ENCODE data around the gene TMEM88.
"Not testable (repeated sequence)": the region's sequence is repeated elsewhere in the genome, so short reads cannot be mapped to it uniquely, and the experiment has no call there.

The TMEM88 gene

DNA sequence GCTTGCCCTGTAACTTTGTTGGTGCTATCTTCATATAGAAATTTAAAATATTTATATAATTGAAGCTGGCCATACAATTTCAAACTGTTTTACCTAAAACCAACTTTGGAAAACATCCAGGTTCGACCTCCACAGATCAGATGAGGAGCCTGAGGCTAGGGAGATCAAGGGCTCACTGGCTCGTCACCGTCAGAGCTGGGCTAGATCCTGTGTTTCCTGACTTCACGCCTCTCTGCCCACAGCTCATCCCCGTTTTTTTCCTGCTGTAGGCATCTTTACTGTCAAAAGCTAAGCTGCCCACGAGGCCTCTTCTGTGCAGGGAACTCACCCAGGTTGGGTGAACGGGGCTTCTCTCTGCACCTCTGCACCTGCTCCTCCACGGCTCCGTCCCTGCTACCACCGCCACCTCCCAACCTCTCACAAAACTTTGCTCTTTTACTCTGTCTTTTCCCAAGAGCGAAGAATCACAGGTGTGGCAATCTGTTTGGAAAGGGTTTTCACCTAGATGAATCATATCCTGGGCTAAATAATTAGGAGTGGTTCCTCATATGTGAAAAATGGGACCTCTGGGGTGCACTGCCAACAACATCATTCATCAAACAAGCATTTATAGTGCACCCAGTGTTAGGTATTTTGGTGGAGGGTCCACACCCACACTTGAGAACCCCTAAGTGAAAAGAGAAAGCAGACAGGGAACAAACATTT lies 45.6 kb upstream of the TMEM88 start:
- TF ChIP-seq ZFP3 (CRISPR knock-in tag; IDR thresholded peaks at IDR 0.05) (no peak), OSR1 (CRISPR knock-in tag; IDR thresholded peaks at IDR 0.05) (no peak), BACH2 (CRISPR knock-in tag; IDR thresholded peaks at IDR 0.05; ENCODE audit: borderline replicate concordance) (no peak), PATZ1 (CRISPR knock-in tag; IDR thresholded peaks at IDR 0.05; ENCODE audit: borderline replicate concordance) (no peak), TOX (CRISPR knock-in tag; IDR thresholded peaks at IDR 0.05; ENCODE audit: borderline replicate concordance) (no peak), CSDC2 (CRISPR knock-in tag; IDR thresholded peaks at IDR 0.05) (no peak), RARB (CRISPR knock-in tag; IDR thresholded peaks at IDR 0.05) (no peak), ISL1 (CRISPR knock-in tag; IDR thresholded peaks at IDR 0.05) (no peak)
- TF ChIP-seq, protein P1, sequence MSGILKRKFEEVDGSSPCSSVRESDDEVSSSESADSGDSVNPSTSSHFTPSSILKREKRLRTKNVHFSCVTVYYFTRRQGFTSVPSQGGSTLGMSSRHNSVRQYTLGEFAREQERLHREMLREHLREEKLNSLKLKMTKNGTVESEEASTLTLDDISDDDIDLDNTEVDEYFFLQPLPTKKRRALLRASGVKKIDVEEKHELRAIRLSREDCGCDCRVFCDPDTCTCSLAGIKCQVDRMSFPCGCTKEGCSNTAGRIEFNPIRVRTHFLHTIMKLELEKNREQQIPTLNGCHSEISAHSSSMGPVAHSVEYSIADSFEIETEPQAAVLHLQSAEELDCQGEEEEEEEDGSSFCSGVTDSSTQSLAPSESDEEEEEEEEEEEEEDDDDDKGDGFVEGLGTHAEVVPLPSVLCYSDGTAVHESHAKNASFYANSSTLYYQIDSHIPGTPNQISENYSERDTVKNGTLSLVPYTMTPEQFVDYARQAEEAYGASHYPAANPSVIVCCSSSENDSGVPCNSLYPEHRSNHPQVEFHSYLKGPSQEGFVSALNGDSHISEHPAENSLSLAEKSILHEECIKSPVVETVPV (CRISPR knock-in tag; IDR thresholded peaks at IDR 0.05) = no peak
- TF ChIP-seq, protein P2, sequence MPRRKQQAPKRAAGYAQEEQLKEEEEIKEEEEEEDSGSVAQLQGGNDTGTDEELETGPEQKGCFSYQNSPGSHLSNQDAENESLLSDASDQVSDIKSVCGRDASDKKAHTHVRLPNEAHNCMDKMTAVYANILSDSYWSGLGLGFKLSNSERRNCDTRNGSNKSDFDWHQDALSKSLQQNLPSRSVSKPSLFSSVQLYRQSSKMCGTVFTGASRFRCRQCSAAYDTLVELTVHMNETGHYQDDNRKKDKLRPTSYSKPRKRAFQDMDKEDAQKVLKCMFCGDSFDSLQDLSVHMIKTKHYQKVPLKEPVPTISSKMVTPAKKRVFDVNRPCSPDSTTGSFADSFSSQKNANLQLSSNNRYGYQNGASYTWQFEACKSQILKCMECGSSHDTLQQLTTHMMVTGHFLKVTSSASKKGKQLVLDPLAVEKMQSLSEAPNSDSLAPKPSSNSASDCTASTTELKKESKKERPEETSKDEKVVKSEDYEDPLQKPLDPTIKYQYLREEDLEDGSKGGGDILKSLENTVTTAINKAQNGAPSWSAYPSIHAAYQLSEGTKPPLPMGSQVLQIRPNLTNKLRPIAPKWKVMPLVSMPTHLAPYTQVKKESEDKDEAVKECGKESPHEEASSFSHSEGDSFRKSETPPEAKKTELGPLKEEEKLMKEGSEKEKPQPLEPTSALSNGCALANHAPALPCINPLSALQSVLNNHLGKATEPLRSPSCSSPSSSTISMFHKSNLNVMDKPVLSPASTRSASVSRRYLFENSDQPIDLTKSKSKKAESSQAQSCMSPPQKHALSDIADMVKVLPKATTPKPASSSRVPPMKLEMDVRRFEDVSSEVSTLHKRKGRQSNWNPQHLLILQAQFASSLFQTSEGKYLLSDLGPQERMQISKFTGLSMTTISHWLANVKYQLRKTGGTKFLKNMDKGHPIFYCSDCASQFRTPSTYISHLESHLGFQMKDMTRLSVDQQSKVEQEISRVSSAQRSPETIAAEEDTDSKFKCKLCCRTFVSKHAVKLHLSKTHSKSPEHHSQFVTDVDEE (CRISPR knock-in tag; IDR thresholded peaks at IDR 0.05) = no peak
- ATAC-seq = no peak

GRCh38 chr17:7809791-7810343 lies 45.0 kb upstream of the TMEM88 start:
- not testable (repeated sequence) for ATAC-seq

DNA sequence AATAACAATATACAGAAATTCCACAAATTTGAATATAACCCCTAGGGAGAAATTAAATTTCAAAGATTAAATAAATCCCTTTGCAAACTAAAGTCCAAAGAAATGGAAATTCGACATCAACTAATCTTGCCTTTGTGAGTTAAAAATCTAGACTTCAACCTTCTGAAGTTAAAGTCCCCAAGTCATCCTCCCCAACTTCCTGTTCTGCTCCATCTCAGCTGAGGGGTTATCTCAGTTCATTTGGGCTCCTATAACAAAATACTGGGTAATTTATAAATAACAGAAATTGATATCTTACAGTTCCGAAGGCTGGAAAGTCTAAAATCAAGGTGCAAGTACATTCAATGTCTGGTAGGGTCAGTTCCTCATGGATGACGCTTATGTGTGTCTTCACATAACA lies 43.6 kb upstream of the TMEM88 start:
- ATAC-seq = no peak
- no peak for TF ChIP-seq ZNF565 (CRISPR knock-in tag; conservative IDR thresholded peaks at IDR 0.05; ENCODE audit: low read depth)
- TF ChIP-seq TCF4 (CRISPR knock-in tag; IDR thresholded peaks at IDR 0.05; ENCODE audit: borderline replicate concordance) = no peak
- no peak for TF ChIP-seq BACH2 (CRISPR knock-in tag; IDR thresholded peaks at IDR 0.05; ENCODE audit: borderline replicate concordance)
- no peak for TF ChIP-seq TOX (CRISPR knock-in tag; IDR thresholded peaks at IDR 0.05; ENCODE audit: borderline replicate concordance)
- TF ChIP-seq PATZ1 (CRISPR knock-in tag; IDR thresholded peaks at IDR 0.05; ENCODE audit: borderline replicate concordance) = no peak
- TF ChIP-seq, protein P1 (CRISPR knock-in tag; IDR thresholded peaks at IDR 0.05) = no peak
- TF ChIP-seq CSDC2 (CRISPR knock-in tag; IDR thresholded peaks at IDR 0.05) = no peak
- no peak for TF ChIP-seq ZFP3 (CRISPR knock-in tag; IDR thresholded peaks at IDR 0.05)
- TF ChIP-seq PPARA (CRISPR knock-in tag; IDR thresholded peaks at IDR 0.05; ENCODE audit: borderline replicate concordance) = no peak

- no peak for TF ChIP-seq CSDC2 (CRISPR knock-in tag; IDR thresholded peaks at IDR 0.05)
- ATAC-seq = no peak
Measured at GRCh38 chr17:7814969-7815368, 39.9 kb upstream of the TMEM88 start.
